HepG2 (cell line): ENCODE measurements around the gene CNTD1. TPM values are rescaled to one million over a fixed set of nuclear protein-coding genes. Genes with fewer than 3 reads are reported as not detected.

Source experiments
- HNRNPUL1 ChIP-seq: fragments of 200-400 bp; formaldehyde crosslinking; IDR thresholded peaks from 2 replicates; pipeline ENCODE4 v1.6.1; 2017; ENCODE audit warnings: low read depth, mild to moderate bottlenecking, low read length, moderate library complexity
- MAZ ChIP-seq, 2 experiments: sonication (generic) in 1 of 2; formaldehyde crosslinking in 1 of 2; IDR thresholded peaks; 2 replicates each; pipeline versions ENCODE4 v1.5.0 to v1.6.1; 2012 to 2020; ENCODE audit warnings: low read depth in 2 of 2, mild to moderate bottlenecking in 2 of 2, borderline replicate concordance in 1 of 2, improper control_type of control experiment in 1 of 2, low read length in 1 of 2, missing genetic modification reagents in 1 of 2, moderate library complexity in 1 of 2
- POLR2A ChIP-seq, 2 experiments: IDR thresholded peaks; 2 replicates each; pipeline ENCODE4 v1.6.1; 2011; ENCODE audit warnings: low read depth in 2 of 2, low read length in 2 of 2, mild to moderate bottlenecking in 1 of 2, moderate library complexity in 1 of 2; ENCODE audit not compliant: insufficient read depth in 1 of 2
- TAF15 ChIP-seq: fragments of 200-400 bp; formaldehyde crosslinking; IDR thresholded peaks from one replicate; pipeline ENCODE4 v1.6.1; 2018; ENCODE audit warnings: mild to moderate bottlenecking, low read depth, low read length; ENCODE audit not compliant: poor library complexity, severe bottlenecking
- TOPORS ChIP-seq: sonication (generic); formaldehyde crosslinking; IDR thresholded peaks from 2 replicates; pipeline ENCODE4 v1.8.0; 2023; ENCODE audit warnings: mild to moderate bottlenecking, missing genetic modification reagents
- TSC22D2 ChIP-seq: sonication (generic); formaldehyde crosslinking; IDR thresholded peaks from 2 replicates; pipeline ENCODE4 v1.5.1; 2020; ENCODE audit warnings: missing genetic modification reagents, mild to moderate bottlenecking, borderline replicate concordance
- YEATS4 ChIP-seq: sonication (generic); formaldehyde crosslinking; IDR thresholded peaks from 2 replicates; pipeline ENCODE4 v1.4.0; 2020; ENCODE audit warnings: missing genetic modification reagents, borderline replicate concordance
- ZNF547 ChIP-seq: sonication (generic); formaldehyde crosslinking; IDR thresholded peaks from 2 replicates; pipeline ENCODE4 v1.5.1; 2020; ENCODE audit warnings: mild to moderate bottlenecking, missing genetic modification reagents
- ZNF567 ChIP-seq: sonication (generic); formaldehyde crosslinking; IDR thresholded peaks from 2 replicates; pipeline ENCODE4 v1.8.1; 2023; ENCODE audit warnings: mild to moderate bottlenecking, missing genetic modification reagents, borderline replicate concordance
- ZNF607 ChIP-seq: sonication (generic); formaldehyde crosslinking; IDR thresholded peaks from 2 replicates; pipeline ENCODE4 v1.5.1; 2020; ENCODE audit warnings: missing genetic modification reagents, mild to moderate bottlenecking, borderline replicate concordance
- polyA plus RNA-seq, 8 experiments: library from polyadenylated mRNA; depleted of rRNA in 3 of 8; stranded (reverse) in 7 of 8; unstranded in 1 of 8; fragments of >200 nt; fragmentation: Illumina TruSeq in 4 of 8; extraction: Trizol in 4 of 8; gene quantifications; 2 replicates each; pipeline versions ENCODE4 v1.2.1 to v1.2.3, GENCODE V29; 2011 to 2016; ENCODE audit warnings: low read depth in 4 of 8, missing spikeins in 1 of 8, mixed read lengths in 1 of 8; ENCODE audit not compliant: insufficient read depth in 1 of 8
- total RNA-seq, 5 experiments: library from RNA; depleted of rRNA; stranded (reverse); fragments of >200 nt; fragmentation: Illumina TruSeq; extraction: Trizol; gene quantifications; 2 replicates each; pipeline ENCODE4 v1.2.3, GENCODE V29; 2016; ENCODE audit warnings: low read depth in 1 of 5
- TF ChIP-seq, protein P1 (sequence below): sonication (generic); formaldehyde crosslinking; conservative IDR thresholded peaks from 2 replicates; pipeline ENCODE4 v1.8.1; 2023; ENCODE audit warnings: missing genetic modification reagents
- TF ChIP-seq, protein P2 (sequence below): IDR thresholded peaks from 2 replicates; pipeline ENCODE4 v1.6.1; 2018; ENCODE audit warnings: missing genetic modification reagents, mild to moderate bottlenecking, missing compliant biosample characterization
- TF ChIP-seq, protein P3 (sequence below): sonication (generic); formaldehyde crosslinking; IDR thresholded peaks from 2 replicates; pipeline ENCODE4 v1.8.1; 2023; ENCODE audit warnings: missing genetic modification reagents, inconsistent platforms, borderline replicate concordance
- TF ChIP-seq, protein P4 (sequence below): sonication (generic); formaldehyde crosslinking; IDR thresholded peaks from 2 replicates; pipeline ENCODE4 v1.8.0; 2022; ENCODE audit warnings: mild to moderate bottlenecking, missing genetic modification reagents, borderline replicate concordance
- TF ChIP-seq, protein P5 (sequence below): sonication (generic); formaldehyde crosslinking; IDR thresholded peaks from 2 replicates; pipeline ENCODE4 v1.5.0; 2020; ENCODE audit warnings: mild to moderate bottlenecking, missing genetic modification reagents

Gene CNTD1
- total and polyA plus RNA-seq, 2 of the 13 experiments (the other 11 are each of a cell fraction or from before 2014, with no cell fraction given), result 0.11 to 0.15 TPM

DNA sequence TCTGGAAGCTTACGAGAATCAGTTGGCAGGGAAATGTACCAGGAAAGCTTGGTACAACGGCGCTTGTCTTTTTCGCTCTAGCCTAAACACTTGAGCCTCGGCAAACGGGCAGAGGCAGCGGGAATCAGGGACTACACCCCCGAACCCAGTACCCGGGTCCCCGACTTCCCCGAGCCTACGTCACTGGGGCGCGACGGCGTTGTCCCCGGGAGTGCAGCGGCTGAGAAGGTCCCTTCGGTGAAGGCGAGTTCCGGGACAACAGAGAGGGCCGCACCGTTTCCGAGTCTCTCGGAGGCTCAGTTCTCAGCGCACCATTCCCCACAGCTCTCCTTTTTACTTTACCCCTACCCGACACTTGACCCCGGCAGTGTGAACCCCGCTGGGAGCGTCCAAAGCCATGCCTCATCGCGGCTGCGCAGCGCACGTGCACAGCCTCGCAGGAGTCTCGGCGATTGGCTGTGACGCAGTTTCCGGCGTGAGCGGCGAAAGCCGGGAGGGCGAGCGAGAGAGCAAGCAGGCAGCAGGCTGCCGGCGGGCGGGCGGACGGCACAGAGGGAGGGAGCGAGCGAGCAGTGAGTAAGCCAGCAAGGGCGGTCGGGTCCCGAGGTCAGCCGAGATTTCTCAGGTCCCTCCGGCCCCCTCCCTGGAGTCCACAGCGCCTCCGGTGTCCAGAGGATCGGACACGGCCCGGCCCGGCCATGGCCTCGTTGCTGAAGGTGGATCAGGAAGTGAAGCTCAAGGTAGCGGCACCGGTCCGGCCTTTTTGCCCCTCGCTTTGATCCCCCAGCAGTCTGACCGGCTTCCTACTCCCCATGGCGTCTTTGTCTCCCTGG lies 34.5 kb downstream of the CNTD1 start, which contains the start of gene PSME3 (continued):
- no peak; the same call in 1 of the 2 replicates for TF ChIP-seq ZNF567 (CRISPR knock-in tag)
- TF ChIP-seq YEATS4, result peak; percentile 99
- TF ChIP-seq, protein P1, sequence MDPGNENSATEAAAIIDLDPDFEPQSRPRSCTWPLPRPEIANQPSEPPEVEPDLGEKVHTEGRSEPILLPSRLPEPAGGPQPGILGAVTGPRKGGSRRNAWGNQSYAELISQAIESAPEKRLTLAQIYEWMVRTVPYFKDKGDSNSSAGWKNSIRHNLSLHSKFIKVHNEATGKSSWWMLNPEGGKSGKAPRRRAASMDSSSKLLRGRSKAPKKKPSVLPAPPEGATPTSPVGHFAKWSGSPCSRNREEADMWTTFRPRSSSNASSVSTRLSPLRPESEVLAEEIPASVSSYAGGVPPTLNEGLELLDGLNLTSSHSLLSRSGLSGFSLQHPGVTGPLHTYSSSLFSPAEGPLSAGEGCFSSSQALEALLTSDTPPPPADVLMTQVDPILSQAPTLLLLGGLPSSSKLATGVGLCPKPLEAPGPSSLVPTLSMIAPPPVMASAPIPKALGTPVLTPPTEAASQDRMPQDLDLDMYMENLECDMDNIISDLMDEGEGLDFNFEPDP, result no peak
- TF ChIP-seq ZNF607 (CRISPR knock-in tag), result peak; percentile 94
- peak; percentile 85 for TF ChIP-seq TOPORS (CRISPR knock-in tag)
- TF ChIP-seq, protein P2, sequence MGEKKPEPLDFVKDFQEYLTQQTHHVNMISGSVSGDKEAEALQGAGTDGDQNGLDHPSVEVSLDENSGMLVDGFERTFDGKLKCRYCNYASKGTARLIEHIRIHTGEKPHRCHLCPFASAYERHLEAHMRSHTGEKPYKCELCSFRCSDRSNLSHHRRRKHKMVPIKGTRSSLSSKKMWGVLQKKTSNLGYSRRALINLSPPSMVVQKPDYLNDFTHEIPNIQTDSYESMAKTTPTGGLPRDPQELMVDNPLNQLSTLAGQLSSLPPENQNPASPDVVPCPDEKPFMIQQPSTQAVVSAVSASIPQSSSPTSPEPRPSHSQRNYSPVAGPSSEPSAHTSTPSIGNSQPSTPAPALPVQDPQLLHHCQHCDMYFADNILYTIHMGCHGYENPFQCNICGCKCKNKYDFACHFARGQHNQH (CRISPR knock-in tag), result peak; percentile 97
- TF ChIP-seq, protein P3, sequence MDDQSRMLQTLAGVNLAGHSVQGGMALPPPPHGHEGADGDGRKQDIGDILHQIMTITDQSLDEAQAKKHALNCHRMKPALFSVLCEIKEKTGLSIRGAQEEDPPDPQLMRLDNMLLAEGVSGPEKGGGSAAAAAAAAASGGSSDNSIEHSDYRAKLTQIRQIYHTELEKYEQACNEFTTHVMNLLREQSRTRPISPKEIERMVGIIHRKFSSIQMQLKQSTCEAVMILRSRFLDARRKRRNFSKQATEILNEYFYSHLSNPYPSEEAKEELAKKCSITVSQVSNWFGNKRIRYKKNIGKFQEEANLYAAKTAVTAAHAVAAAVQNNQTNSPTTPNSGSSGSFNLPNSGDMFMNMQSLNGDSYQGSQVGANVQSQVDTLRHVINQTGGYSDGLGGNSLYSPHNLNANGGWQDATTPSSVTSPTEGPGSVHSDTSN (CRISPR knock-in tag), result peak; percentile 70; the same call in 1 of the 2 replicates
- peak; percentile 93 to 97 for TF ChIP-seq POLR2A (IDR thresholded peaks at IDR 0.05; ENCODE audit: insufficient read depth in 1 of 2, low read depth in 2 of 2, low read length in 2 of 2)
- TF ChIP-seq, protein P4, sequence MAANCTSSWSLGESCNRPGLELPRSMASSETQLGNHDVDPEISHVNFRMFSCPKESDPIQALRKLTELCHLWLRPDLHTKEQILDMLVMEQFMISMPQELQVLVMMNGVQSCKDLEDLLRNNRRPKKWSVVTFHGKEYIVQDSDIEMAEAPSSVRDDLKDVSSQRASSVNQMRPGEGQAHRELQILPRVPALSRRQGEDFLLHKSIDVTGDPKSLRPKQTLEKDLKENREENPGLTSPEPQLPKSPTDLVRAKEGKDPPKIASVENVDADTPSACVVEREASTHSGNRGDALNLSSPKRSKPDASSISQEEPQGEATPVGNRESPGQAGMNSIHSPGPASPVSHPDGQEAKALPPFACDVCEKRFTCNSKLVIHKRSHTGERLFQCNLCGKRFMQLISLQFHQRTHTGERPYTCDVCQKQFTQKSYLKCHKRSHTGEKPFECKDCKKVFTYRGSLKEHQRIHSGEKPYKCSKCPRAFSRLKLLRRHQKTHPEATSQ (CRISPR knock-in tag), result no peak
- TF ChIP-seq TAF15, result peak; percentile 92
- peak; percentile 88 for TF ChIP-seq ZNF547 (CRISPR knock-in tag)
- TF ChIP-seq HNRNPUL1, result no peak
- TF ChIP-seq, protein P5, sequence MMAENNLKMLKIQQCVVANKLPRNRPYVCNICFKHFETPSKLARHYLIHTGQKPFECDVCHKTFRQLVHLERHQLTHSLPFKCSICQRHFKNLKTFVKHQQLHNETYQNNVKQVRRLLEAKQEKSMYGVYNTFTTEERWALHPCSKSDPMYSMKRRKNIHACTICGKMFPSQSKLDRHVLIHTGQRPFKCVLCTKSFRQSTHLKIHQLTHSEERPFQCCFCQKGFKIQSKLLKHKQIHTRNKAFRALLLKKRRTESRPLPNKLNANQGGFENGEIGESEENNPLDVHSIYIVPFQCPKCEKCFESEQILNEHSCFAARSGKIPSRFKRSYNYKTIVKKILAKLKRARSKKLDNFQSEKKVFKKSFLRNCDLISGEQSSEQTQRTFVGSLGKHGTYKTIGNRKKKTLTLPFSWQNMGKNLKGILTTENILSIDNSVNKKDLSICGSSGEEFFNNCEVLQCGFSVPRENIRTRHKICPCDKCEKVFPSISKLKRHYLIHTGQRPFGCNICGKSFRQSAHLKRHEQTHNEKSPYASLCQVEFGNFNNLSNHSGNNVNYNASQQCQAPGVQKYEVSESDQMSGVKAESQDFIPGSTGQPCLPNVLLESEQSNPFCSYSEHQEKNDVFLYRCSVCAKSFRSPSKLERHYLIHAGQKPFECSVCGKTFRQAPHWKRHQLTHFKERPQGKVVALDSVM (CRISPR knock-in tag), result peak; percentile 76
- peak; percentile 56; the same call in 1 of the 2 replicates for TF ChIP-seq MAZ (IDR thresholded peaks at IDR 0.05; ENCODE audit: borderline replicate concordance, low read depth, low read length)
- peak; percentile 74 for TF ChIP-seq MAZ (CRISPR knock-in tag; IDR thresholded peaks at IDR 0.05; ENCODE audit: low read depth)
- TF ChIP-seq TSC22D2, result peak; percentile 94; the same call in 1 of the 2 replicates
